ENCODE measurements around the gene PTTG1IP. TPM values are rescaled to one million over a fixed set of nuclear protein-coding genes. Genes with fewer than 3 reads are reported as not detected.
A peak's percentile ranks its signal among the peaks of the same experiment; 100 is the strongest.

Gene PTTG1IP
- total and polyA plus RNA-seq, 2 of the 13 experiments (the other 11 are each of a cell fraction or from before 2014, with no cell fraction given) = 161 to 700 TPM

DNA sequence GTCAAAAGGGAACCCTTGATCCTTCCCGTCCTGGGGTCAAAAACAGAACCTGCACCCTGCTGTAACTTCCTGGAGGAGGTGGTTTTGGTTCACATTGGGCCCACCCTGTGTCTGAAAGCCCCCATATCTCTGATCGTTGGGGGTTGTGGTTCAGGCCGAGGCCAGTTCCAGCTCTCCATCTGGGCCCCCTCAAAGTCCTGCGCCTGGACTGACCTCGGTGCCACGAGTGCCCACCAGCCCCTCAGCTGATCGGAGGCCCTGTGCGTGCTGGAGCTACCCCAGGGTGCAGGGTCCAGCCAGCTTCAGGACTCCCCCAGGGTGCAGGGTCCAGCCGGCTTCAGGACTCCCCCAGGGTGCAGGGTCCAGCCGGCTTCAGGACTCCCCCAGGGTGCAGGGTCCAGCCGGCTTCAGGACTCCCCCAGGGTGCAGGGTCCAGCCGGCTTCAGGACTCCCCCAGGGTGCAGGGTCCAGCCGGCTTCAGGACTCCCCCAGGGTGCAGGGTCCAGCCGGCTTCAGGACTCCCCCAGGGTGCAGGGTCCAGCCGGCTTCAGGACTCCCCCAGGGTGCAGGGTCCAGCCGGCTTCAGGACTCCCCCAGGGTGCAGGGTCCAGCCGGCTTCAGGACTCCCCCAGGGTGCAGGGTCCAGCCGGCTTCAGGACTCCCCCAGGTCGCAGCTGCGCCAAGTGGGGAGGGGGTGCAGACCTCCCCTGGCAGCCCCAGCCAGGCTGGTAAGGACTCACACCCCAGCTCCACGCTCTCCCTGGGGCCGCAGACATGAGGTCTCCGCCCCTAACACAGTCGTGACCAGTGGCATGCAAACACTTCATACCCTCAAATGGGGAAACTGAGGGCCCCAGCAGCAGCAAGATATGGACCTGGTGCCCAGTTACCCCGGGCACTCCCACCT, 39.3 kb upstream of the PTTG1IP start (continued):
- TF ChIP-seq, protein P1, sequence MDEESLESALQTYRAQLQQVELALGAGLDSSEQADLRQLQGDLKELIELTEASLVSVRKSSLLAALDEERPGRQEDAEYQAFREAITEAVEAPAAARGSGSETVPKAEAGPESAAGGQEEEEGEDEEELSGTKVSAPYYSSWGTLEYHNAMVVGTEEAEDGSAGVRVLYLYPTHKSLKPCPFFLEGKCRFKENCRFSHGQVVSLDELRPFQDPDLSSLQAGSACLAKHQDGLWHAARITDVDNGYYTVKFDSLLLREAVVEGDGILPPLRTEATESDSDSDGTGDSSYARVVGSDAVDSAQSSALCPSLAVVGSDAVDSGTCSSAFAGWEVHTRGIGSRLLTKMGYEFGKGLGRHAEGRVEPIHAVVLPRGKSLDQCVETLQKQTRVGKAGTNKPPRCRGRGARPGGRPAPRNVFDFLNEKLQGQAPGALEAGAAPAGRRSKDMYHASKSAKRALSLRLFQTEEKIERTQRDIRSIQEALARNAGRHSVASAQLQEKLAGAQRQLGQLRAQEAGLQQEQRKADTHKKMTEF (CRISPR knock-in tag; IDR thresholded peaks at IDR 0.05) = peak; percentile 93
- peak; percentile 51; the same call in 1 of the 3 replicates for TF ChIP-seq MXI1 (IDR thresholded peaks at IDR 0.05; ENCODE audit: borderline replicate concordance, low read depth, low read length)
- TF ChIP-seq FOXO1 (CRISPR knock-in tag; IDR thresholded peaks at IDR 0.05) = 0 out of 2 replicates have a peak, but pooled peaks have one; percentile 10
- TF ChIP-seq, protein P2, sequence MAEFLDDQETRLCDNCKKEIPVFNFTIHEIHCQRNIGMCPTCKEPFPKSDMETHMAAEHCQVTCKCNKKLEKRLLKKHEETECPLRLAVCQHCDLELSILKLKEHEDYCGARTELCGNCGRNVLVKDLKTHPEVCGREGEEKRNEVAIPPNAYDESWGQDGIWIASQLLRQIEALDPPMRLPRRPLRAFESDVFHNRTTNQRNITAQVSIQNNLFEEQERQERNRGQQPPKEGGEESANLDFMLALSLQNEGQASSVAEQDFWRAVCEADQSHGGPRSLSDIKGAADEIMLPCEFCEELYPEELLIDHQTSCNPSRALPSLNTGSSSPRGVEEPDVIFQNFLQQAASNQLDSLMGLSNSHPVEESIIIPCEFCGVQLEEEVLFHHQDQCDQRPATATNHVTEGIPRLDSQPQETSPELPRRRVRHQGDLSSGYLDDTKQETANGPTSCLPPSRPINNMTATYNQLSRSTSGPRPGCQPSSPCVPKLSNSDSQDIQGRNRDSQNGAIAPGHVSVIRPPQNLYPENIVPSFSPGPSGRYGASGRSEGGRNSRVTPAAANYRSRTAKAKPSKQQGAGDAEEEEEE (CRISPR knock-in tag; IDR thresholded peaks at IDR 0.05; ENCODE audit: borderline replicate concordance) = 0 out of 2 replicates have a peak, but pooled peaks have one; percentile 9
- TF ChIP-seq ZNF564 (CRISPR knock-in tag; IDR thresholded peaks at IDR 0.05) = peak; percentile 67
- TF ChIP-seq, protein P3, sequence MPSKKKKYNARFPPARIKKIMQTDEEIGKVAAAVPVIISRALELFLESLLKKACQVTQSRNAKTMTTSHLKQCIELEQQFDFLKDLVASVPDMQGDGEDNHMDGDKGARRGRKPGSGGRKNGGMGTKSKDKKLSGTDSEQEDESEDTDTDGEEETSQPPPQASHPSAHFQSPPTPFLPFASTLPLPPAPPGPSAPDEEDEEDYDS (CRISPR knock-in tag; IDR thresholded peaks at IDR 0.05) = 0 out of 2 replicates have a peak, but pooled peaks have one; percentile 42
- TF ChIP-seq TRIM24 (CRISPR knock-in tag; IDR thresholded peaks at IDR 0.05) = 0 out of 2 replicates have a peak, but pooled peaks have one; percentile 38
- TF ChIP-seq, protein P4, sequence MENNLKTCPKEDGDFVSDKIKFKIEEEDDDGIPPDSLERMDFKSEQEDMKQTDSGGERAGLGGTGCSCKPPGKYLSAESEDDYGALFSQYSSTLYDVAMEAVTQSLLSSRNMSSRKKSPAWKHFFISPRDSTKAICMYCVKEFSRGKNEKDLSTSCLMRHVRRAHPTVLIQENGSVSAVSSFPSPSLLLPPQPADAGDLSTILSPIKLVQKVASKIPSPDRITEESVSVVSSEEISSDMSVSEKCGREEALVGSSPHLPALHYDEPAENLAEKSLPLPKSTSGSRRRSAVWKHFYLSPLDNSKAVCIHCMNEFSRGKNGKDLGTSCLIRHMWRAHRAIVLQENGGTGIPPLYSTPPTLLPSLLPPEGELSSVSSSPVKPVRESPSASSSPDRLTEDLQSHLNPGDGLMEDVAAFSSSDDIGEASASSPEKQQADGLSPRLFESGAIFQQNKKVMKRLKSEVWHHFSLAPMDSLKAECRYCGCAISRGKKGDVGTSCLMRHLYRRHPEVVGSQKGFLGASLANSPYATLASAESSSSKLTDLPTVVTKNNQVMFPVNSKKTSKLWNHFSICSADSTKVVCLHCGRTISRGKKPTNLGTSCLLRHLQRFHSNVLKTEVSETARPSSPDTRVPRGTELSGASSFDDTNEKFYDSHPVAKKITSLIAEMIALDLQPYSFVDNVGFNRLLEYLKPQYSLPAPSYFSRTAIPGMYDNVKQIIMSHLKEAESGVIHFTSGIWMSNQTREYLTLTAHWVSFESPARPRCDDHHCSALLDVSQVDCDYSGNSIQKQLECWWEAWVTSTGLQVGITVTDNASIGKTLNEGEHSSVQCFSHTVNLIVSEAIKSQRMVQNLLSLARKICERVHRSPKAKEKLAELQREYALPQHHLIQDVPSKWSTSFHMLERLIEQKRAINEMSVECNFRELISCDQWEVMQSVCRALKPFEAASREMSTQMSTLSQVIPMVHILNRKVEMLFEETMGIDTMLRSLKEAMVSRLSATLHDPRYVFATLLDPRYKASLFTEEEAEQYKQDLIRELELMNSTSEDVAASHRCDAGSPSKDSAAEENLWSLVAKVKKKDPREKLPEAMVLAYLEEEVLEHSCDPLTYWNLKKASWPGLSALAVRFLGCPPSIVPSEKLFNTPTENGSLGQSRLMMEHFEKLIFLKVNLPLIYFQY (CRISPR knock-in tag; IDR thresholded peaks at IDR 0.05; ENCODE audit: borderline replicate concordance) = peak; percentile 57; the same call in 1 of the 2 replicates
- TF ChIP-seq, protein P5, sequence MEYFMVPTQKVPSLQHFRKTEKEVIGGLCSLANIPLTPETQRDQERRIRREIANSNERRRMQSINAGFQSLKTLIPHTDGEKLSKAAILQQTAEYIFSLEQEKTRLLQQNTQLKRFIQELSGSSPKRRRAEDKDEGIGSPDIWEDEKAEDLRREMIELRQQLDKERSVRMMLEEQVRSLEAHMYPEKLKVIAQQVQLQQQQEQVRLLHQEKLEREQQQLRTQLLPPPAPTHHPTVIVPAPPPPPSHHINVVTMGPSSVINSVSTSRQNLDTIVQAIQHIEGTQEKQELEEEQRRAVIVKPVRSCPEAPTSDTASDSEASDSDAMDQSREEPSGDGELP (IDR thresholded peaks at IDR 0.05; ENCODE audit: borderline replicate concordance, low read depth) = peak; percentile 98
- peak; percentile 86 for TF ChIP-seq HDAC2 (CRISPR knock-in tag; IDR thresholded peaks at IDR 0.05)
- TF ChIP-seq, protein P6, sequence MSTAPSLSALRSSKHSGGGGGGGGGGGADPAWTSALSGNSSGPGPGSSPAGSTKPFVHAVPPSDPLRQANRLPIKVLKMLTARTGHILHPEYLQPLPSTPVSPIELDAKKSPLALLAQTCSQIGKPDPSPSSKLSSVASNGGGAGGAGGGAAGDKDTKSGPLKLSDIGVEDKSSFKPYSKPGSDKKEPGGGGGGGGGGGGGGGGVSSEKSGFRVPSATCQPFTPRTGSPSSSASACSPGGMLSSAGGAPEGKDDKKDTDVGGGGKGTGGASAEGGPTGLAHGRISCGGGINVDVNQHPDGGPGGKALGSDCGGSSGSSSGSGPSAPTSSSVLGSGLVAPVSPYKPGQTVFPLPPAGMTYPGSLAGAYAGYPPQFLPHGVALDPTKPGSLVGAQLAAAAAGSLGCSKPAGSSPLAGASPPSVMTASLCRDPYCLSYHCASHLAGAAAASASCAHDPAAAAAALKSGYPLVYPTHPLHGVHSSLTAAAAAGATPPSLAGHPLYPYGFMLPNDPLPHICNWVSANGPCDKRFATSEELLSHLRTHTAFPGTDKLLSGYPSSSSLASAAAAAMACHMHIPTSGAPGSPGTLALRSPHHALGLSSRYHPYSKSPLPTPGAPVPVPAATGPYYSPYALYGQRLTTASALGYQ (CRISPR knock-in tag; IDR thresholded peaks at IDR 0.05) = peak; percentile 54; the same call in 1 of the 2 replicates
- peak; percentile 33; the same call in 1 of the 2 replicates for TF ChIP-seq ELF3 (CRISPR knock-in tag; IDR thresholded peaks at IDR 0.05)
- TF ChIP-seq ZNF605 (CRISPR knock-in tag; IDR thresholded peaks at IDR 0.05) = peak; percentile 74; the same call in 1 of the 2 replicates
- peak; percentile 2 for TF ChIP-seq AGO2 (optimal IDR thresholded peaks at IDR 0.05; ENCODE audit: low read depth, low read length)
- TF ChIP-seq RBFOX2 (IDR thresholded peaks at IDR 0.05; ENCODE audit: low read depth, low read length) = peak; percentile 76
- peak; percentile 9; the same call in 1 of the 2 replicates for TF ChIP-seq HHEX (CRISPR knock-in tag; IDR thresholded peaks at IDR 0.05)
- TF ChIP-seq BORCS8-MEF2B (CRISPR knock-in tag; IDR thresholded peaks at IDR 0.05) = 0 out of 2 replicates have a peak, but pooled peaks have one; percentile 3
- TF ChIP-seq MXD4 (CRISPR knock-in tag; IDR thresholded peaks at IDR 0.05) = peak; percentile 70; the same call in 1 of the 2 replicates

All from HepG2 (cell line).